HG02763 (cell line): ENCODE results near the gene FKTN.
"Not testable (repeated sequence)": the region's sequence is repeated elsewhere in the genome, so short reads cannot be mapped to it uniquely, and the experiment has no call there.

Source experiments
- ATAC-seq: cut with Tn5 transposase; IDR thresholded peaks from one replicate; pipeline ENCODE4 v1.9.1; 2021; ENCODE audit warnings: mild to moderate bottlenecking, moderate library complexity; ENCODE audit not compliant: unreplicated experiment

Gene FKTN

GRCh38 chr9:105557804-105558610, at the start of gene FKTN:
Gene FKTN, plus strand, starts transcription at chr9:105558131. Its CDS starts 16,902 bp downstream, at chr9:105575033.
- ATAC-seq, result peak; percentile 99

GRCh38 chr9:105508530-105508929, 49.4 kb upstream of the FKTN start:
- no peak for ATAC-seq

GRCh38 chr9:105510024-105510423, 47.9 kb upstream of the FKTN start:
- ATAC-seq, result peak; percentile 42

- ATAC-seq, result no peak
These were observed 46.5 kb upstream of the FKTN start for GRCh38 chr9:105511446-105511845.

- ATAC-seq, result no peak
These were observed 42.0 kb upstream of the FKTN start for GRCh38 chr9:105515811-105516413.

GRCh38 chr9:105519710-105520369, 38.1 kb upstream of the FKTN start:
- ATAC-seq, result peak; percentile 63

- ATAC-seq, result not testable (repeated sequence)
These were observed 36.9 kb upstream of the FKTN start for GRCh38 chr9:105520992-105521391.

- ATAC-seq, result peak; percentile 54
These were observed 35.1 kb upstream of the FKTN start for GRCh38 chr9:105522618-105523385.

GRCh38 chr9:105531530-105531929, 26.4 kb upstream of the FKTN start:
- ATAC-seq, result no peak

- ATAC-seq, result peak; percentile 72
These were observed 21.8 kb upstream of the FKTN start for GRCh38 chr9:105535920-105536668.

- ATAC-seq, result no peak
These were observed 18.5 kb upstream of the FKTN start for GRCh38 chr9:105539452-105539851.

- ATAC-seq, result peak; percentile 91
These were observed 16.1 kb upstream of the FKTN start for GRCh38 chr9:105541838-105542237.

GRCh38 chr9:105554042-105554441, 3.9 kb upstream of the FKTN start:
- no peak for ATAC-seq

- no peak for ATAC-seq
These were observed 14.5 kb downstream of the FKTN start for GRCh38 chr9:105572455-105572854.

- ATAC-seq, result not testable (repeated sequence)
These were observed 22.0 kb downstream of the FKTN start for GRCh38 chr9:105579952-105580351.

- ATAC-seq, result not testable (repeated sequence)
These were observed 23.6 kb downstream of the FKTN start for GRCh38 chr9:105581550-105581949.

GRCh38 chr9:105593145-105593544, 35.2 kb downstream of the FKTN start:
- ATAC-seq, result no peak

GRCh38 chr9:105608721-105609598, 51.0 kb downstream of the FKTN start:
- ATAC-seq, result peak; percentile 80

- no peak for ATAC-seq
These were observed 63.1 kb downstream of the FKTN start for GRCh38 chr9:105621001-105621400.
